GM19372 (cell line): ENCODE results near the gene BDP1.
"Not testable (repeated sequence)": the region's sequence is repeated elsewhere in the genome, so short reads cannot be mapped to it uniquely, and the experiment has no call there.

ENCODE experiments used
- ATAC-seq: cut with Tn5 transposase; IDR thresholded peaks from one replicate; pipeline ENCODE4 v1.9.1; 2021; ENCODE audit warnings: mild to moderate bottlenecking, low read depth, moderate library complexity; ENCODE audit not compliant: unreplicated experiment

Gene BDP1, protein sequence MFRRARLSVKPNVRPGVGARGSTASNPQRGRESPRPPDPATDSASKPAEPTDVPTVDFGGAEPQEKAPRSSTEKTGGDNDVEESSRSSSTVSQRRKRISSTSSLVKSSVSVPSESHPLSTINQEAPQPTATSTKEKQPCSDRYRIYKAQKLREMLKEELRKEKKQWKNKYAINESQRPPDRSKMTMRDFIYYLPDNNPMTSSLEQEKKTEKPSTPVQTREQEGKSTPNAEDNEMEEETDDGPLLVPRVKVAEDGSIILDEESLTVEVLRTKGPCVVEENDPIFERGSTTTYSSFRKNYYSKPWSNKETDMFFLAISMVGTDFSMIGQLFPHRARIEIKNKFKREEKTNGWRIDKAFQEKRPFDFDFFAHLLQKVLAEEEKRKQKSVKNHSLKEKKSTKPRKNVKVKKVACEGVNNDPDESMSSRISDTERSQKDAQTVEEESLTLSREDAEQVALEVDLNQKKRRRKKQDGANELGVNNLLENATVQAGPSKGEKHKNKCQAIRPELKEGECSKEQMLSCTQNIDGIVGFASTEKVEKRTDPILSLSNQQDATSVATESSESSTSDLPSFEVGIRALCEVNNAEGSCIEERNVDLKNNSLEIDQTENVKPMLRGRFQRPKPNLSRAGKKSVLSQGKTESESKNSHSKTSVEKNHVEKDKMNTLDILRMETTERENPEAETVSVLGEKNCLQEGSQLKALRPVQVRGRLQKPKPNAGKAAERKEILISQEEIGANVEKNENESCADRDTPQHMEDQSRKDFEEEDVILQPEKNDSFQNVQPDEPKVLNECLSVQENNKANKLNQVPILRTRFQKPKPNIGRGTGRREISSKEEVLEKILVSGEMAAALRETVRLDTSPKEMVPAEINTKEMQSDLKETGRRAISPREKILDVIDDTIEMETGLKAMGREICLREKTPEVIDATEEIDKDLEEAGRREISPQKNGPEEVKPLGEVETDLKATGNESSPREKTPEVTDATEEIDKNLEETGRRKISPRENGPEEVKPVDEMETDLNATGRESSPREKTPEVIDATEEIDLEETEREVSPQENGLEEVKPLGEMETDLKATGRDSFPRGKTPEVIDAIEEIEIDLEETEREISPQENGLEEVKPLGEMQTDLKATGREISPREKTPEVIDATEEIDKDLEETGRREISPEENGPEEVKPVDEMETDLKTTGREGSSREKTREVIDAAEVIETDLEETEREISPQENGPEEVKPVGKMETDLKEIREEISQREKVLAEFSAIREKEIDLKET (N-terminal part only)

DNA sequence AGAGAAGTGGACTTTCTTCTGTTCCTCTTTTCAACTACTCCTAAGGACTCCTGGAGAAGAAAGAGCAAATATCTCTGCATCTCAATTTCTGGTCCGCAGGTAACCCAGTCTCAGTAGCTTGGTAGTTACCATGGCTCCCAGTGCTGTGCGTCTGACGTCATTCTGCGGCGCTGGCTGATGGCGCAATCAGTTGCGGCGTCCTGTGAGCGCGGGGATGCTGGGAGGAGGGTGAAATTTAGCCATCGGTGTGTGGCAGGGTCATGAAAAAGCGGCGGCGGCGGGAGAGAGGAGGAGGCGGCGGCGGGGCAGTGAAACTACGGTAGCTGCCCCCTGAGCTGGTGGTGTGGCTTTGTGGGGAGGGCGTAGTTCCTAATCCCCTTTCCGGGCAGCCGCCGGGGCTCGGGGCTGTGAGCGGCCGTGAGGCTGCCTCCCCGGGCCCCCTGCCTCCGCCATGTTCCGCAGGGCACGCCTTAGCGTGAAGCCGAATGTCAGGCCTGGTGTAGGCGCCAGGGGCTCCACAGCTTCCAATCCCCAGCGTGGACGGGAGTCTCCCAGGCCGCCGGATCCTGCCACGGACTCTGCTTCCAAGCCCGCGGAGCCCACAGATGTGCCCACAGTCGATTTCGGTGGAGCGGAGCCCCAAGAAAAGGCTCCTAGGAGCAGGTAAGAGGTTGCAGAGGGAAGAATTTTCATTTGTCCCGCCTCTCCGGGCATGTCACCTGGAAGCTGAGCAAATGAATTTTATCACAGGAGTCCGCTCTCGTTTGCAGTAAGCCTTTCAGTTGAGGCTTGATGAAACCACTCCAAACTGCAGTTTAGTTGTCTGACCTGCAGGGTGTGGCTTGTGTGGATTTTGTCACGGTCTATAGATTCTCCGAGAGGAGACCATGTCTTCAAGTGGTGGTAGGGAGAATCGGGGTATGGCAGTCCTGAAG lies at the start of gene BDP1:
Gene BDP1 (plus strand): TSS at position 225 of the 935 bp plus-strand sequence. CDS start 227 bp downstream, at position 452.
- peak; percentile 91 for ATAC-seq

DNA sequence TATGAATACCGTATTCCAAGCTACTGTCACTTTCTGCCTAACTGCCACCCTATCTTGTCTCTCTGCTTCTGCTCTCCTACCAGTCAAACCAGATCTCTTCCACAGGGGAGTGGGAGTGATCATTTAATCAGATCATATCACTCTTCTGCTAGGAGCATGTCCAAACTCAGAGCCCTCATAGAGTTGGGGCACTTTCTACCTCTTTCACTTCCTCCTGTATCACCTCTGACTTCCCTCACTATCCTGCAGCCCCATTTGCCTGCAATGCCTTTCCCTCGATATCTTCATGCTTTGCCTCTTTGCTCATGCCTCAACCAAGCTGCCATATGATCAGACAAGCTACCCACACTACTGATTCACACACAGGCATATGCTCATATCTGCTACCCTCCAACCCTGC lies 45.4 kb upstream of the BDP1 start:
- ATAC-seq, result not testable (repeated sequence)

DNA sequence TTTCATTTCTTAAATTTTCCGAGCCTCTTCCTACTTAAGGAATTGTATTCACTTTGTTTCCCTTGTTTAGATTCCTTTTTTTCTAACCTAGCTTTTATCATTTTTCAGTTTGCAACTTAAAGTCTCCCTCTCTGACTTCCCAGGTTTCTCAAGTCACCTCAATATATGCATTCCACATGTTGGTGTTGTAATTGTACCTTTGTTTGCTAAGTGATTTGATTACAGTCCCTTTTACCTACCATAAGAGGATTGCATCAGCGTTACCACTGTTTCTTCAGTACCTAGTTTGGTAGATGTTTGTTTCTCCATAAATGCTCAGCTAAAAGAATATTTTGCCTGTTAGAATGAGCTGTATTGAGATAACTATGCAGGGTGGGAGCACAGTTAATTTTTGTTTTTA lies 39.8 kb upstream of the BDP1 start:
- not testable (repeated sequence) for ATAC-seq

DNA sequence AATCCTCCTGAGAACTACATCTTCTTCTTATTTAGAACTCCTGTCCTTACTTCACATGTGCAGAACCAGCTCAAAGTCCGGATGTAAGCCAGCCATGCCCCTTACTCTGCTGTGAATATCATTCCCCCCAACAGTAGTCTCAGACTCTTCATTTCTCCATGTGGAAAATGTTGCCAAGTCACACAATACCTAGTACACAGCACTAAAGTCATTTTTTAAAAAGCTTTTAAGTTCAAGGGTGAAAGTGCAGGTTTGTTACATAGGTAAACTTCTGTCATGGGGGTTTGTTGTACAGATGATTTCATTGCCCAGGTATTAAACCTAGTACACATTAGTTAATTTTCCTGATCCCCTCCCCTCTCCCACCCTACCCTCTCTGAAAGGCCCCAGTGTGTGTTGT lies 37.4 kb upstream of the BDP1 start:
- not testable (repeated sequence) for ATAC-seq

DNA sequence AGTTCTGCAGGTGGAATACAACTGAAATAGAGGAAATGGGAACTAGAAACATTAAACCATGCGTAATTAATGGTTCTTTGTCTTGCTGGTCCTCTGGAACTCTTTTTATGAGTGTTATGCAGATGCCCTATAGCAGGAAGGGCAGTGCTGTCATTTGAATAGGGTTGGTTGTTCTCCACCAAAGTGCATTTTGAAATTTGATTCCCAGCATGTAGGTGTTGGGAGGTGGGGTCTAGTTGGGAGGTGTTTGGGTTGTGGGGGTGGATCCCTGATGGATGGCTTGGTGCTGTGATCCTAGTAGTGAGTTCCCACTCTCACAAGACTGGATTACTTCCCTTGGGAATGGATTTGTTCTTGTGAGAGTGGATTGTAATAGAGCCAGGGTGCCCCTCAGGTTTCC lies 34.2 kb upstream of the BDP1 start:
- ATAC-seq, result not testable (repeated sequence)

DNA sequence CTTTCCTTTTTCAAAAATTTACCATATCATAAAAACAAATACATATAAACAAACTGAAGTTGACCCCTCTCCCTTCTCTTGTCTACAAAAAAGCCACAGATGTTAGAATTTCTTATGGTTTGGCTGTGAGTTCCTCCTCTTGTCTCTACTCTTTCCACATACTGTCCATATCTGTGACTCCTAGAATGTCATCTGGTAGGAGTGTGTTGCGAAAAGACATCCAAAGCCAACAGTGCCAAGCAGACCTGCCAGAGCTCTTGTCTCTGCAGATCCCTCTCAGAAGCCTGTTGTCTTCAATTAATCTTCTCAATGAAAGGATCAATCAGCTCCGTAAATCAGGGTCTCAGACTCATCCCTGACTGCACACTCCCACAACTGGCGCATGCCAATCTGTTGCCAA lies 31.6 kb upstream of the BDP1 start:
- not testable (repeated sequence) for ATAC-seq

DNA sequence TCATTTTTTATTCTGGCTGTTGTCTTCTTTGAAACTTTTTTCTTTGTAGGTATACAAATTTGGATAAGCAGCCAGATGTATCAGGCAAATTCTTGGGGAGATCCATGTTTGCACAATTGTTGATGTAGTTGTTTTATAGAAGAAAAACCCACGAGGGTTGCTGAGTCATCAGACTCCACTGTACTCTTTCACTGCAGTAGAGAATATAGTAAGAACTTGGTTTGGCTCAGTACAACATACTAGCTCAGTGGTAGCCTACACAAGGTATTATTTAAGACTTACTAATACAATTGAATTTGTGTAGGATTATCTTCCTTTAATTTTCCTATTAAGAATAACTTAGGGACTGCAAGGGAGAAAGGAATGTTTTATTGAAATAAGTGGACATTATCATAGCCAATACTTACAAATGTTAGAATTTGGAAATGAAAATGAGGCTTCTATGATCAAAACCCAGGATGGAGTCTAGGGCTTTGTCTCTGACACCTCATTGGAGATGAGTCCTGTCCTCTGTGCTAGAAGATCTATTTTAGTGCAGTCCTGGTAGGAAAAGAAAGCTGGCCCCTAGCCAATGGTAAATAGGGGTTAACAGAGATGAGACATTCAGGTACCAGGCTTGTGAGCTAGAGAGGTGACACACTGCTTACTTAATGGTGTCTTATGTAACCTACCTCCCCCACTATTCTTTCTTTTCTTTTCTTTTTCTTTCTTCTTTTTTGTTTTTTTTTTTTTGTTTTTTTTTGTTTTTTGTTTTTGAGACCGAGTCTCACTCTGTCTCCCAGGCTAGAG lies 28.6 kb upstream of the BDP1 start:
- ATAC-seq, result not testable (repeated sequence)

DNA sequence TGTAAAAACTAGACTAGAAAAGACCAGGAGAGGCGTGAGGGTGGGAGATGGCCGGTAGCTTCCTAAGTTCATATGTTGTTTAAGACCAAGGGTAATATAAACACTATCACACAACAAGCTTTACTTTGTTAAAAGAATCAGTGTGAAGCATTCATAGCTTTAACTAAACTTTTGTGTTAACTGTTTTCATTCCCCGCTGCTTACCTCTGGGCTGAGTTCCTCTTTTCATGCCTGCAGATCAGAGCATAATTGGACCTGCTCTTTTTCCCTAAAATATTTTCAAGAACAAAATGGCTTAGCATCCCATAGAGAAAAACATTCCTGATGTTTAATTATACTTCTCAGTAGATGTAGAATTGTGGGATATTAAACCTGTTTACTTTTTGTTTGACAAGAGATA lies 23.0 kb upstream of the BDP1 start:
- not testable (repeated sequence) for ATAC-seq

DNA sequence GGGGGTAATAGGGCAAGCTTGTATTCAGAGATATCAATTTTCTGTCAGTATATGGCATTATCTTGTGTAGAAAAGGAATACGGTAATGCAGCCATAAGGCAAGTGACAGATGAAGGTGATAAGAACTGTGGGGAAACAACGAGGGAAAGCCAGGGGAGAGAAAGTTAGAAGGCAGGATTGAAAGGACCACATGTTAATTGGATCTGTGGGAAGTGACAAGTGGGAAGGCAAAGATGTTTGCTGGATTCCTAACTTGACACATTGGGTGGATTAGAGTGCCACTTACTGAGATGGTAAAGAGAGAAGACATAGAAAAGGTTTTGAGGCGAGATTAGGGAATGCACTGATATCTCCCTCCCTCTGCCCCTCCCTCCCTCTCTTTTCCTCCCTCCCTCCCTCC lies 20.6 kb upstream of the BDP1 start:
- not testable (repeated sequence) for ATAC-seq

DNA sequence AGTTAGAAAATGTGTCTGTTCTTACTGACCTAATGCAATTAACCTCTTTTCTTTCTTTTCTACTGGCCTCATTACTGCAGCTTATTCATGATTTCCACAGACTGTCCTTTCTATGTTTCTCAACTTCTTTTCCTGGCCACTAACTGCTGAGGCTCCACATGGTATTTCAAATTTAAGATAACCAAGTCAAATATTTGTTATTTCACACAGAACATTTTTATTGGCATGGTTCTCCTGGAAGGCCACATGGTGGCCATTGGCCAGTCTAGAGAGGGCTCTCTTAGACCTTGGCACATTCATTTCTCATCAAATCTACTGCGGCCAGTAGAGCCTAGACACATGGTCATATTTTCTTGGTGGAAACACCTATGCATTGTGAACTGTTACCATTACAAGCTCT lies 13.9 kb upstream of the BDP1 start:
- not testable (repeated sequence) for ATAC-seq

DNA sequence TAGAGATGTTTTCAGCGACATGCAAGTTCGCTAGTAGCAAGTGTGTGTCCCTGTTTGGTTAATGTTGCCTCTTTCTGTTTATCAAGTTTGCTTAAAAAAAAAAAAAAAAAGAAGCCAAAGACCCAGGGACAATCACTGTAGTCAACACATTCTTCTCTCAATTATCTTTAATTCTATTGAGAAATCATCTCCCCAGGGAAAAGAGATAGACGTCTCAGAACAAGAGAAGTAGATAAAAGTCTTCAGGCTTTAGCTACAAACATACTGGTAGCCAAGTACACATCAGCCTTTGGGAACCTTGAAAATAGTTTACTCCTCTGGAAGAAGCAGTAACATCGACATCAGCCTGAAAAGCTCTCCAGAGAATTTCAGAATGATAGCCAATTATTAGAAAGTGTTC lies 11.6 kb upstream of the BDP1 start:
- ATAC-seq, result not testable (repeated sequence)

DNA sequence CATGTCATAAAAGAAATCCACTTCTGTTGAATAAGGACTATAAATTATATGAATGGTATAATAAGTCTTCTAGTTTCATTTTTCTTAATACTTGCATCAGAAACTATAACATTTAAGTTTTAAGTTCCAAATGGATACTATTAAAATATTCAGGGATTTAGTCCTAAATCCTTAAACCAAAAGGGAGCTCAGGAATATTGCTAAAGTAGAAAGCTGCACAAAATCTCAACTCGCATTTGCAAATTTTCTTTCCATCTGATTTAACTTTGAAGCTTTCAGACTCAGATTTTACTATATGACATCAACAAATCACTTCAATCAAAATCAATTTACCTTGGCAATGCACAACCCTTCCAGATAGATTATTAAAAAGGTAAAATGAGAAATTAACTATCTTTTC lies 10.4 kb upstream of the BDP1 start:
- ATAC-seq, result not testable (repeated sequence)

DNA sequence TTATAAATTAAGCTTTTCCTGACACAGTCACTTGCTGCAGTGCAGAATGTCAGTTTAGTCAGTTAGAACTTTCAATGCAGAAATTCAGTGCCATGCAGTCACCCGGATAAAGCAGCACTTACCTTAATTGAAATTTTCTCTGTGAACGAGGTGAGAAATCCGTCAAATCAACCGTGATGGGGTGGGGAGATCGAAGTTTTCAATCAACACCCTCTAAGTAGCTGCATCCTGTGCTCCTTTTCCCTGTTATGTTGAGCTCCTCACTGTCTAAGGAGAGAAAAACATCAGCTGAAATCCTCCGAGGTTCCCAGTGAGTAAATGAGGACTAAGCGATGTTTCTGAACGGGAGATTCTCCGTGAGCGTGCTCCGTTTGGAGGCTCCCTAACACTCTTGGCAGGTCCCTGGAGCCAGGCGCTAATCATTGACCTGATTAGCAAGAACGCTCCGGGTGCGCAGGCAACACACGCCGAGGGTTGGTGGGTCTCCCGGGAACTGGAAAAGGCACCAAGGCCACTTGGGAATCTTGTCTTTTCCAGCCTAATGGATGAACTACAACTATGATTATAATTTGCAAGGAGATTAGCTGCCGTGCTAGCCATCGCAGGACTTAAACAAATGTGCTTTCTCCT lies 9.8 kb upstream of the BDP1 start:
- ATAC-seq, result not testable (repeated sequence)

DNA sequence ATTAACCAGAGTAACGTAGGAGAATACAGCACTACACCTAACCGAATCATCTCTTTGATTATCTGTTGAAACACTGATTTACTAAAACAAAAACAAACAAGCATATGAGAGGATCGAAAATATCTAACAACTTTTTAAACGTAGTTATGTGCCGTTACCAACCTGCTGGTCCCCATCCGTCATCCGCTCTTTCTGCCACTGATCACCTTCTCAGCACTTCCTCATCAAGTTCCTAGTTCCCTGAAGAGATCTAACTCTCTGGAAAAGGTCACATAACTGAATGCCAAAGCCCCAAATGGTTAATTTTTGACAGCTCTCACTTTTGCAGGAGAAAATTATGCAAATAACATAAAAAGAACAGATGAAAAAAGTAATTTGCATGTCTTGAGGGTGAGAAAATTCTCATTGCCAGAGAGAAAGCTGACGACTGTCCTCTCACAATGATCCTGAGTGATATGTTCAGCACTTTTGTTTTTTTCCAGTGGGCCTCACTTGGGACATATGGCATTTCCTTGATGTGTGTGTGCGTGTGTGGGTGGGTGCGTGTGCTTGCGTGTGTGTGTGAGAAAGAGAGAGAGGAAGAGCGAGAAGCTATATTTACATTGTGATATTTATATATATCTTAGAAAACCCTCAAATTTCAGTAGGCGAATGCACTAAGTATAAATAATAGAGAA lies 8.8 kb upstream of the BDP1 start:
- ATAC-seq, result not testable (repeated sequence)

DNA sequence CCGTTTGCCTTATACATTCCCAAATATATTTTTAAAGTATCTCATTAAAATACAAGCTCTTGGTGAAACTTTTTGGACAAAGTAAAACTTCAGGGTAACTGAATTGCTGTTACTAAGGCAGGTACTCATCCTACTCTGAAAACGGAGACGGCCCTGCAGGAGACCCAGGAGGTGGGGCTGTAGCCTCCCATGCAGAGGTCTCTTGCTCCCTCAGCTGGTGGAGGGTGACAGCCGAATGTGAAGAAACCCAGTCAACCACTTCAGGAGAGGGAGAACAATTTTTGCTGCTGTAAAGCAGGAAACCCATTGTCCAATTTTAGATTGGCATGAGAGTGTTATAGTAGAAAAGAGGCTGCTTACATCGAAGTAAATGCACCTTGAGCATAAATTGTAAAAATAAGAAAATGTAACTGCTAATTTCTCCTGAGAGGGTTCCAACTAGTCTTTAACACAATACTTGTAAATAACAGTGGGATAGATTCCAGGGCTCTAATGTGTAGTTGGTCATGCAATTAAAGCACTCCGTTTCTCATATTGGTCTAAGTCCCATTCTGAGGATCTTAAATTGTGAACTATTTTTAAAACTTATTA lies 8.1 kb upstream of the BDP1 start:
- ATAC-seq, result peak; percentile 91

DNA sequence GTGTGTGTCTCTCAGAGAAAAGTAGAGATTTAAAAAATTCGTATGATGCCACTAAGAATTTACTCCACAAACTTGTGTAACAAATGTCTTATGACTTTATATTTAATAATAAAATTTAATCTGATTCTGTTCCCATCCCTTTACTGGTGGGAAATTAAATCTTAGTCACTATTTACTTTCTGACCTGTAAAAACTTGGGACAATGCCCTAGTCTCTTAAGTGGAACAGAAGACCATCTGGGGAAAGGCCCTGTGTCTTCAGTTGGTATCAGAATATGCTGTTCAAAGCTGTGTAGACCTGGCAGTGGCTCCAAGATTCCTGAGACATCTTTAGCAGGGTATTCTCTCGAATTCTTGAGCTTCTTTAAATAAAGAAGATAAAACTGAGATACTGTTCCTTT lies 2.6 kb upstream of the BDP1 start:
- ATAC-seq, result no peak

DNA sequence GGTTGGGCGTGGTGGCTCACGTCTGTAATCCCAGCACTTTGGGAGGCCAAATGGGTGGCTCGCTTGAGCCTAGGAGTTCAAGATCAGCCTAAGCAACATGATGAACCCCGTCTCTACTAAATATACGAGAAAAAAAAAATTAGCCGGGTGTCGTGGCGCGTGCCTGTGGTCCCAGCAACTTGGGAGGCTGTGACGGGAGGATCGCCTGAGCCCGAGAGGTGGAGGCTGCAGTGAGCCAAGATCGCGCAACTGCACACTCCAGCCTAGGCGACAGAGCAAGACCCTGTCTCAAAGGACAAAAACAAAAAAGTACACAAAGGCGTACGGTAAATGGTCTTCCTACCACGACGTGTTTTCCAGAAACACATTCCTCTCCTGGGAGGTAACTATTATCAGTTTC lies 538 bp upstream of the BDP1 start:
- no peak for ATAC-seq
